ENCODE data around the gene CARS1.

CARS1 gene

DNA sequence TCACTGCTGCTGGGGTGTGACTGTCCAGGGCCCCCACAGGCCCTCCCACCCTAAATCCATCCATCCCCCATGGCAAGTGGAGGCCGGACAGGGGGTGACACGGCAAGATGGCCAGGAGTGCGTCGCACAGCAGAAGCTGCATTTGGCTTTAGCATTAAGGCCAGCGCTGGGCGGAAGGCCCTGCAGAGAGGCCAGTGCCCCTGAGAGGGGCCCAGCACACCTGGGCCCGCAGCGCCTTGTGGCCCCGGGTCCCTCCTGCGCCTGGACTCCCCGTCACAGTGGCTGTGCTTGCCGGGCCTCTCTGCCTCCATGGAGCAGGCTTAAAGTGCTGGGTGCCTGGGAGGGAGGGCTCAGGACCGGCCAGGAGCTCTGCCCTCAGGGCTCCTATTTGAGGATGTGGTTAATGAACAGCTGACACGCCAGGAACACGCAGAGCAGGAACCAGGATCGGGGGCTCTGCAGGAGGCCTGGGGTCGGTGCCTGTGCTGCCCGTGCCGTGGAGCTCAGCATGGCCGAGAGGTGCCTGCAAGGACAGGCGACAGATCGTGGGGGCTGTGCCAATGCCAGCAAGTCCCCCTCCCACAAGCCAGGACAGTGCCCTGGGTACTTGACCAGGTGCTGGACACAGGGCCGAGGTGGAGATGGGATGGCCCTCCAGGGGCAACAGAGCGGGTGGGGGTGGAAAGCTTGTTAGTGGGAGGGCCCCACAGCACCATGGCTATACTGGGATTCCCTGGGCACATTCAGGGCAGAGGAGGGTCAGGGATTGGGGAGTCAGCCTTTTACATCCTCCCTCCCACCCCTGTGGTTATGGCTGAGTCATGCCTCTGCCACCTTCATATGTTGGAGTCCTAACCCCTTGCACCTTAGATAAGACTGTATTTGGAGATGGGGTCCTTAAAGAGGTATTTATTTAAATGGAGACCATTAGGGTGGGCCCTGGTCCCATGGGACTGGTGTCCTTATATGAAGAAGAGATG lies 30.9 kb upstream of the CARS1 start:
- H3K27ac ChIP-seq = no peak overlapping the region
- TF ChIP-seq, protein P1, sequence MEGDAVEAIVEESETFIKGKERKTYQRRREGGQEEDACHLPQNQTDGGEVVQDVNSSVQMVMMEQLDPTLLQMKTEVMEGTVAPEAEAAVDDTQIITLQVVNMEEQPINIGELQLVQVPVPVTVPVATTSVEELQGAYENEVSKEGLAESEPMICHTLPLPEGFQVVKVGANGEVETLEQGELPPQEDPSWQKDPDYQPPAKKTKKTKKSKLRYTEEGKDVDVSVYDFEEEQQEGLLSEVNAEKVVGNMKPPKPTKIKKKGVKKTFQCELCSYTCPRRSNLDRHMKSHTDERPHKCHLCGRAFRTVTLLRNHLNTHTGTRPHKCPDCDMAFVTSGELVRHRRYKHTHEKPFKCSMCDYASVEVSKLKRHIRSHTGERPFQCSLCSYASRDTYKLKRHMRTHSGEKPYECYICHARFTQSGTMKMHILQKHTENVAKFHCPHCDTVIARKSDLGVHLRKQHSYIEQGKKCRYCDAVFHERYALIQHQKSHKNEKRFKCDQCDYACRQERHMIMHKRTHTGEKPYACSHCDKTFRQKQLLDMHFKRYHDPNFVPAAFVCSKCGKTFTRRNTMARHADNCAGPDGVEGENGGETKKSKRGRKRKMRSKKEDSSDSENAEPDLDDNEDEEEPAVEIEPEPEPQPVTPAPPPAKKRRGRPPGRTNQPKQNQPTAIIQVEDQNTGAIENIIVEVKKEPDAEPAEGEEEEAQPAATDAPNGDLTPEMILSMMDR (conservative IDR thresholded peaks at IDR 0.05) = no peak

DNA sequence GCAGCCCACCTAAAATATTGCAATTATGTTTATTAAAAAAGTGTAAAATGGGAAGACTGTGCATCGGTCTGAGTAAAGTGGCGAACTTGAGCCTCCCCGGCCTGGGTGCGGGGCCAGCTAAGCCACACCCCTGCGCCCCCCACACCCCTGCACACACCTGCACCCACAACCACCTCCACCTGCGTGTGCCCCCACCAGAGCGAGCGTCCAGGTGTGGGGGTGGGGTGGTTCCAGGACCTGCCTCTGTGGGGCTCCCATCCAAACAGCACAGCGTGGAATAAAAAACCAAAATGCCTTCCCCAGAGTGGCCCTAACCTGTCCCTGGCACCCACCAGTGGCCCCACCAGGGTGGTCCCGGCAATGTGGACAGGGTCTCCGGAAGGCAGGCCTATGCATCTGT lies 30.1 kb upstream of the CARS1 start:
- TF ChIP-seq, protein P1 (conservative IDR thresholded peaks at IDR 0.05) = no peak
- no peak overlapping the region for H3K27ac ChIP-seq

DNA sequence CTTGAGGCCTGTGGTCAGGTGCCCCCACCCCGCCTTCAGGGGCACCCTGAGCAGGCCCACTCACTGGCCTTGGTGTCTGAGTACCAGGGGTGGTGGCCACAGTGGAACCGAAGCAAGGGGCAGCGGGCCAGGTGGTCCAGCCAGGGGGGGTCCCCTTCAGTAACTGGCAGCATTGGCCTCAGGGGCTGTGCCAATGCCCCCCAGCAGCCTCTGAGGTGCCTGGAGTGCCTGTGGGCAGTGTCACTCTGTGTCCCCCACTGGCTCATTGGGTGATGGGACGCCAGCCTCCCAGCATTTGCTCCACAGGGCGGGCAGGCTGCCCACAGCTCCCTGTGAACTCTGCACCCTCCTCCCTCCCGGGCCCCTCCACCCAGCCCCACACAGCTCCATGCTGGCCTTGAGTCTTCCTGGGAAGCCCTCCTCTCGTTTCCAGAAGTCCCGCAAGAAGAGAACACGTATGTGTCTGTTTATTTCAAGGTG lies 29.5 kb upstream of the CARS1 start:
- TF ChIP-seq, protein P1 (conservative IDR thresholded peaks at IDR 0.05) = no peak
- H3K27ac ChIP-seq = no peak overlapping the region

DNA sequence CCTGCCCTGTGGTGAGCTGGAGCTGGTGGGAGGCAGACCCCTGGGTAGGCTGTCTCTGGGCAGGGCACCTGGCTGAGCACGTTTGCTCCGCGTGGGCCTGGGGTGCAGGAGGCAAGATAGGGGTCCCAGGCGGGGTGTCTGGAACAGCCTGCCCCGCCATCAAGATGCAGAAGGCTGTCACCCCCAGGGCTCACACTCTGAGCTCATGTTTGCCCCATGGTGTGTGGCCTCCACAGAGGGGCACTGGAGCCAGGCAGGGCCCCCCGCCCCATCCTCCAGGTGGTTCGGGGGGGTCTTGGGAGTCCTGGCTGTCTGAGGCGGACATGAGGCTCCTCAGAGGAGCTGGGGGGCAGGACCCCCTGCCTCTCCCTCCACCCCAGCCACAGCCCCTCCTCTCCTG lies 28.9 kb upstream of the CARS1 start:
- TF ChIP-seq, protein P1 (conservative IDR thresholded peaks at IDR 0.05) = no peak
- H3K27ac ChIP-seq = no peak overlapping the region

DNA sequence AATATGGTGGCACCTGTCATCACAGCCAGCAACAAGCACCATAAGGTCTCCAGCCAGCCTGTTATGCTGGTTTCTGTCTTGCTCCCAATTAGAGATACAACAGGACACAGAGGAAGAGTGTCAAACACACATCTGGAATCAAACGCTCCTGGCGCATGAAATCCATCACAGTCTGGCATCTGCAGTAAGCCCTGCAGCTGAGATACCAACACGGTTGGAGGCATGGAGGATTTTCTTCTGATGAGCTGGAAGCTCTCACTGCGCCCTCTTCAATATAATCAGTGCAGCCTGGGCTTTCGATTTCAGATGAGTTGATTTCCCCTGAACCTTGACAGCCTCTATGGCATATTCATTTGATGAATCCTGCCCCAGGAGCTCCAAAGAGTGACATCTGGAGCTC lies 27.8 kb upstream of the CARS1 start:
- H3K27ac ChIP-seq = no peak overlapping the region
- TF ChIP-seq, protein P1 (conservative IDR thresholded peaks at IDR 0.05) = no peak

DNA sequence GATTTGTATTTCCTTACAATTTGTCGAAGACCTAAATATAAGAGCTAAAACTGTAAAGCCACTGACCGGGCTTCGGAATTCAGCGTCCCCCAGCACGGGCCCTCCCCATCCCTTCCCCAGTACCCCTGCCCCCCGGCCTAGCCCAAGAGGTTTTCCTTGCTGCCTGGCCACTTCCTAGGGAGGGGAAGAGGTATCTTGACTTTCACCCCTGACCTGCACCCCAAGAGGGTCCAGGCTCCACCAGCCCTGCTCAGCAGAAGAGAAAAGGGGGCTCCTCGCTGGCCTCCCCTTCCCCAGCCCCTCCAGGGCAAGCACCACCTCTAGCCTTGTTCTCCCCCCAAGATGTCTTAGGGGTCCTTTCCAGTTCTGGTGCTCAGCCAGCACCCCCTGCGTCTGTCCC lies 26.1 kb upstream of the CARS1 start:
- TF ChIP-seq, protein P1 (conservative IDR thresholded peaks at IDR 0.05) = no peak
- no peak overlapping the region for H3K27ac ChIP-seq

DNA sequence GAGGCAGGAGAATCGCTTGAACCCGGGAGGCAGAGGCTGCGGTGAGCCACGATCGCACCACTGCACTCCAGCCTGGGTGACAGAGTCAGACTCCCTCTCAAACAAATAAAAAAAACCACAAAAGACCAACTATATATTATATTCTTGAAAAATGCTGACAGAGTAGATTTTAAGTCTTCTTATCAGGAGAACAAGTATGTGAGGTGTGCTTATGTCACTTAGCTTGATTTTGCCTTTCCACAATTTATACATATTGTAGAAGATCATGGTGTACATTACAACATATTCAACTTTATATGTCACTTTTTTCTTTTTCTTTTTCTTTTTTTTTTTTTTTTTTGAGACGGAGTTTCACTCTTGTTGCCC lies 24.1 kb upstream of the CARS1 start:
- H3K27ac ChIP-seq = no peak overlapping the region
- TF ChIP-seq, protein P1 (conservative IDR thresholded peaks at IDR 0.05) = no peak

Data from VCaP (cell line).